ENCODE measurements around the gene BASP1. TPM values are rescaled to one million over a fixed set of nuclear protein-coding genes. Genes with fewer than 3 reads are reported as not detected.

Gene BASP1
- total RNA-seq, 1 donor from 2014 or later = not detected

- intact Hi-C loops (cut with micrococcal nuclease) = no loop called here
Observed at GRCh38 chr5:17221843-17222636, 4.6 kb downstream of the BASP1 start.

GRCh38 chr5:17222664-17223063 is 5.2 kb downstream of the BASP1 start:
- intact Hi-C loops (cut with micrococcal nuclease) = no loop called here

GRCh38 chr5:17223367-17224185 is 6.1 kb downstream of the BASP1 start:
- intact Hi-C loops (cut with micrococcal nuclease) = no loop called here

GRCh38 chr5:17224858-17225511 is 7.6 kb downstream of the BASP1 start:
- intact Hi-C loops (cut with micrococcal nuclease) = no loop called here

GRCh38 chr5:17225520-17225919 is 8.1 kb downstream of the BASP1 start:
- intact Hi-C loops (cut with micrococcal nuclease) = no loop called here

- intact Hi-C loops (cut with micrococcal nuclease) = no loop called here
Observed at GRCh38 chr5:17227868-17228267, 10.4 kb downstream of the BASP1 start.

- intact Hi-C loops (cut with micrococcal nuclease) = no loop called here
Observed at GRCh38 chr5:17228821-17229291, 11.4 kb downstream of the BASP1 start.

- intact Hi-C loops (cut with micrococcal nuclease) = no loop called here
Observed at GRCh38 chr5:17229313-17229712, 11.9 kb downstream of the BASP1 start.

GRCh38 chr5:17230191-17230590 is 12.8 kb downstream of the BASP1 start:
- intact Hi-C loops (cut with micrococcal nuclease) = no loop called here

- intact Hi-C loops (cut with micrococcal nuclease) = no loop called here
Observed at GRCh38 chr5:17230808-17231525, 13.5 kb downstream of the BASP1 start.

- intact Hi-C loops (cut with micrococcal nuclease) = no loop called here
Observed at GRCh38 chr5:17232405-17232804, 15.0 kb downstream of the BASP1 start.

- intact Hi-C loops (cut with micrococcal nuclease) = no loop called here
Observed at GRCh38 chr5:17233488-17233887, 16.1 kb downstream of the BASP1 start.

GRCh38 chr5:17234374-17234773 is 16.9 kb downstream of the BASP1 start:
- intact Hi-C loops (cut with micrococcal nuclease) = no loop called here

GRCh38 chr5:17235731-17236330 is 18.4 kb downstream of the BASP1 start:
- intact Hi-C loops (cut with micrococcal nuclease) = no loop called here

GRCh38 chr5:17238521-17239041 is 21.1 kb downstream of the BASP1 start:
- intact Hi-C loops (cut with micrococcal nuclease) = no loop called here

- intact Hi-C loops (cut with micrococcal nuclease) = no loop called here
Observed at GRCh38 chr5:17239953-17240352, 22.5 kb downstream of the BASP1 start.

- intact Hi-C loops (cut with micrococcal nuclease) = no loop called here
Observed at GRCh38 chr5:17240487-17240886, 23.1 kb downstream of the BASP1 start.

GRCh38 chr5:17241635-17242034 is 24.2 kb downstream of the BASP1 start:
- intact Hi-C loops (cut with micrococcal nuclease) = no loop called here

GRCh38 chr5:17243287-17244063 is 26.0 kb downstream of the BASP1 start:
- intact Hi-C loops (cut with micrococcal nuclease) = no loop called here

All from T-helper 2 cell treated with Interferon-gamma antibody and Interleukin-4, amounts not matched to agents 100 ng/mL and 5 ng/mL, for 36 hours (primary cell).